LoVo (cell line): Measurements from ENCODE around the gene ILKAP.

ENCODE experiments used
- DNase-seq: peaks from one replicate; pipeline ENCODE4 v3.0.0-alpha.2; 2016; ENCODE audit warnings: low spot score

ILKAP gene

DNA sequence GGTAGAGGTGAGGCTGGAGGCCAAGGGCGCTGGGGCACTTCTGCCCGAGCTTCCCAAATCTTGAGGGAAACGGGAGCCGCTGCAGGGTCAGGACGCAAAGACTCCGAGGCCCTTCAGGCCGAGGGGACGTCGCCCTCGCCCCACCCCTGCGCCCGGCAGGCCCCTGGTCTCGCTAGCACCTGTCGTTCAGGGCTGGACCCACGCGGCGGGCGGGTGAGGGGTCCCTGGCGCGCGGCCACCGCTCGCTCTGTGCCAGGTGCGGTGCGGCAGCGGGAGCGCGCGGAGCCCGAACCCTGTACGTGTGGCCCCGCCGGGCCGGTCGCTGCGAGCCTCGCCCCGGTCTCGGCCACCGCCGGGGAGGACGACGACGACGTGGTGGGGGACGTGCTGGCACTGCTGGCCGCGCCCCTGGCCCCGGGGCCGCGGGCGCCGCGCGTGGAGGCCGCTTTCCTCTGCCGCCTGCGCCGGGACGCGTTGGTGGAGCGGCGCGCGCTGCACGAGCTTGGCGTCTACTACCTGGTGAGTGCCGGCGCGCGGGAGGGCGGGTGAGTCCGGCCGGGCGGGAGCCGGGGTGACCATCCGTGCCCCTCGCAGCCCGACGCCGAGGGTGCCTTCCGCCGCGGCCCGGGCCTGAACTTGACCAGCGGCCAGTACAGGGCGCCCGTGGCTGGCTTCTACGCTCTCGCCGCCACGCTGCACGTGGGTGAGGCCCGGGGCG is 39.9 kb downstream of the ILKAP start:
- no peak for DNase-seq

DNA sequence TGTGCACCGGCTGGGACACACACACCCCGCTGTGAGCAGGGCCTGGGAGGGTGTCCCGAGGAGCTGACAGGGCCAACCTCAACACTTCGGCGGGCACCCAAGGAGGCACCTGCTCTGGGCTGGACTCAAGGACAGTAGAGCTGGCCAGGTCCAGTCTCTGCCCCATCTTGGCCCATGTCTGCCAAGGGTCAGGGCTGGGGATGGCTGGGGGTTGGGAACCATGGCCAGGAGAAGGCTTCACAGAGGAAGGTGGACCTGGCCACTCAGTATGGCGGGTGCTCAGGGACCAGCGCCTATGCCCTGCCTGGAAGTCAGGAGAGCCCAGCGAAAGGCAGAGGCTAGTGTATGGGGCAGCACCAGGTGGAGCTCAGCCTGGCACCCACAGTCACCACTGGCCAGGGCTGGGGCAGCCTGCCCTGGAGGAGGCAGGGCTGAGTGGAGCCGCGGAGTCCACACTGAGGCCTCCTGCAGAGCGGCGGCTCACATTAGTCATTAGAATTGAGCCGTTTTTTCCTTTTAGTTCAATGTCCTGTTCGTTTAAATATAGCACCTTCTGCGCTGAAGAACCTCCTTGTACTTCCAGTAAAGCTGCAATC is 40.6 kb downstream of the ILKAP start:
- DNase-seq, result no peak

DNA sequence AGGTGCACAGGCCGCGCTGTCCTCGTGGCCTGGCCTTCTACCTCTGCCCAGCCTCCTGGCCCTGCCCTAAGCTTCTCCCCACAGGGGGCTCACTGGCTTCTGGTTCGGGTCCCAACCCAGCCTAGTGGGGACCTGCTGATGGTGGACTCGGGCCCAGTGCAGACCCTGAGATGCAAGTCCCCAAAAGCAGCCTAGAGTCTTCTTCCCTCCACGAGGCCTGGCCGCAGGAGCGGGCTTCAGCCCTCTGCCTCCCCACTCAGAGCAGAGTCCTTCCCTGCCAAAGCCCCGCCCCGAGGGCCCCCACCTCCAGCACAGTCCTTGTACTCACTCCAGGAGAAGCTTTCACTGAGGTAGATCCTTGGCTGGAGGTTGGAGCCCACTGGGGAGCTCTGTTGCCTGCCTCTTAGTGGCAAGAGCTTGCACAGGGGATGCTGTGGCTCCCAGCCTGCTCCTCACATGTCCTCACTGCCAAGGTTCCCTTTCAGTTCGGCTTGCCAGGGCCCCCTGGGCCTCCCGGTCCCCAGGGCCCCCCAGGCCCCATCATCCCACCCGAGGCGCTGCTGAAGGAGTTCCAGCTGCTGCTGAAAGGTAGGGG is 41.1 kb downstream of the ILKAP start:
- DNase-seq, result no peak

- DNase-seq, result no peak
Observed at GRCh38 chr2:238161291-238162051, 42.0 kb downstream of the ILKAP start.

DNA sequence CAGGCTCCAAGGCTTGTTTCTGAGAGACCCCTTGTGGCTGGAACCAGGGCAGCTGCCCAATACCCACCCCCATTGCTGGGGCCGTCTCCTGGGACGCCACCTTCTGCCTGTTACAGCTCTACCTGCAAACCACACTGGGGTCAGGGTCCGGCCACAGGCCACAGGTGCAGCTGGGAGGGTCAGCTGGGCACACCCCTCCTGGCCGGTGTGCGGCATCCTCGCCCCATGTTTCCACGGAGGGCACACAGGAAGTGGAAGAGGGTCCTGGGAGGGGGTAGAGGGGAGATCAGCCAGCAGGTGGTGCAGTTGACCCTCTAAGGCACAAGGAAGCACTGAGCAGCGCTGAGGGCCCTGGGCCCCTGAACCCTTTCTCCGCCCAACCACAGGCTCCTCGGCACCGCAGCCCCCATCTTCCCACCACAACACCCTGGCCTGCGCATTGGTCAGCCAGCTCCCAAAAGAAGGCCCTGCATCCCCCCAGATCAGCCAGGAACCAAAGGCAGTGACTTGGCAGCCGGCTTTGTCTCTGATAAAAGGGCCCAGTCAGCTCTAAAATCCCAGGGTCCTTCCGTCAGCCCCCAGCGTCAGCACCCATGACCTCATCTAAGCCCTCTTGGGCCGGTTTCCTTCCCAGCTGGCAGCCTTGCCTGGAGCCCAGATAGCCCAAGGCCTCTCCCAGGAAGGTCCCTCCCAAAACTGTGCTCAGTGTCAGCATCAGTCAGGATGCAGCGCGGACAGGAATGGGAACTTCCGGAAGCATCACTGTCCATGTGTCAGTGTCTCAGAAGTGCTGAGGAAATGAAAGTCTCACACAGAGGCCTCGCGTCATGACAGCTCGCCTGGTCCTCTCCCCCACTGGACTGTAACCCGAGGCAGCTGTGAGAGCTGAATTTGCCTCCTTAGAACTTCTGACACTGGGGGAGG is 43.0 kb downstream of the ILKAP start:
- no peak for DNase-seq

- no peak for DNase-seq
Observed at GRCh38 chr2:238159661-238160205, 43.8 kb downstream of the ILKAP start.

DNA sequence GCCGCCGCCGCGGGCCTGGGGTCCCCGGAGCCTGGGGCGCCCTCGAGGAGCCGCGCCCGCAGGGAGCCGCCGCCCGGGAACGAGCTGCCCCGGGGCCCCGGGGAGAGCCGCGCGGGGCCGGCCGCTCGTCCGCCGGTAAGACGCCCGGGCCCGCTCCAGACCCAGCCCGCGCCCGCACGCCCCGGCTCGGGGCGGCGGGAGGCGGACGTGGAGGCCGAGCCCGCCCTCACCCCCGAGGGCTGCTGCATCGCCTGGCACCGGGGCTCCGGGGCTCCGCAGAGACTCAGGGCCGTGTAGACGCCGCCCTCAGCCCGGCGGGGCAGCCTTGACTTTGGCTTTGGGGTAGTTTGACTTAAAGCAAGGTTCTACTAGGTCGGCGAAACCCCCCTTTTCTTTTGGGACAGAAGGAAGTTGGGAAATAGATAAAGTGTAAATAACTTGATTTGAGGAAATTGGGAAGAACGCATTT is 44.4 kb downstream of the ILKAP start:
- no peak for DNase-seq

DNA sequence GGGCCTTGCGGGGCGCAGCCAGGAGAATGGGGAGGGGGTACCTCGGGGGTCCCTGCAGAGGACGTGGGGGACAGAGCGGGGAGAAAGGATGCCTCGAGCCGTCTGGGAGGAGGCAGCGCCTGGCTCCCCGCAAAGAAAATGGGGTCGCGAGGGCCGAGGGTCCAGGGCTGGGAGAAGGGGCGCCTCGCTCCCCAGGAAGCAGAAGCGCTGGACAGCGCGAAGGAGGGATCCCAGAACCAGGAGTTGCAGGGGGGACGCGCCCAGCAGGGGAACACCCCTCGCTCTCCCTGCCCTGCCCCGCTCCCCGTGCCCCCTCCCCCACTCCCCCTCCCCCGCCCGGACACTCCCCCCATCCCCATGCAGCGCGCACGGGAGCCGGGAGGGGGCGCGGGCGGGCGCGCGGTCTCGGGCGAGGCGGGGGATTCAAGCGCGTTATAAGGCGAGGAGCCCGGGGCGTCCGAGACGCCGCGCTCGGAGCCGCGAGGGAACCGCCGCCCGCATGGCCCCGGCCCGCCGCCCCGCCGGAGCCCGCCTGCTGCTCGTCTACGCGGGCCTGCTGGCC is 44.9 kb downstream of the ILKAP start, which contains the start of gene ERFE:
Gene ERFE, plus strand, starts transcription at position 462 of the 562 bp plus-strand sequence. Its CDS starts 38 bp downstream, at position 500.
- peak; percentile 43 for DNase-seq

DNA sequence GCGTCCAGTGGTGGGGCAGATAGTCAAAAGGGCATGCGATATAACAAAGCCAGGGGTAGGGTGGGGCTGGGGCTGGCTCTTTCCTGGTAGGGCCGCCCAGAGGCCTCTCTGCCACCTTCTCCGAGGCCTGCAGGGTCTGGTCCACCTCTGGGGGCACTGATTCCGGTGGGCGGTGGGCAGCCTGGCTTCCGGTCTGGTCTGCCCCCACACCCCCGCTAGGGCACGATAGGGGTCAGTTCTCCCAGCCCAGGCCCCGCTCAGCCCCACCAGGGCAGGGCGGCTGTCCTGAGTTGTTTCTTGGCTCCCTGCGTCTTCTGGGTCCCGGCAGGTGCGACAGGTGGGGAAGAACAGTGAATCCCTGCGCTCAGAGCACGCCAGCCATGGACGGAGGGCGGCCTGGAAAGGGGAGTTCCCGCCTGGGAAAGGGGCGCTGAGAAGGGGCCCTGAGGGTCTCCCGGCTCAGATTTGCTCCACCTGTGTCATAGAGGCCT is 45.4 kb downstream of the ILKAP start:
- no peak for DNase-seq

GRCh38 chr2:238157506-238158017 is 45.9 kb downstream of the ILKAP start:
- DNase-seq, result no peak

GRCh38 chr2:238155761-238156694 is 47.5 kb downstream of the ILKAP start:
- no peak for DNase-seq

- DNase-seq, result no peak
Observed at GRCh38 chr2:238155051-238155760, 48.3 kb downstream of the ILKAP start.

- DNase-seq, result no peak
Observed at GRCh38 chr2:238154570-238154969, 48.9 kb downstream of the ILKAP start.

DNA sequence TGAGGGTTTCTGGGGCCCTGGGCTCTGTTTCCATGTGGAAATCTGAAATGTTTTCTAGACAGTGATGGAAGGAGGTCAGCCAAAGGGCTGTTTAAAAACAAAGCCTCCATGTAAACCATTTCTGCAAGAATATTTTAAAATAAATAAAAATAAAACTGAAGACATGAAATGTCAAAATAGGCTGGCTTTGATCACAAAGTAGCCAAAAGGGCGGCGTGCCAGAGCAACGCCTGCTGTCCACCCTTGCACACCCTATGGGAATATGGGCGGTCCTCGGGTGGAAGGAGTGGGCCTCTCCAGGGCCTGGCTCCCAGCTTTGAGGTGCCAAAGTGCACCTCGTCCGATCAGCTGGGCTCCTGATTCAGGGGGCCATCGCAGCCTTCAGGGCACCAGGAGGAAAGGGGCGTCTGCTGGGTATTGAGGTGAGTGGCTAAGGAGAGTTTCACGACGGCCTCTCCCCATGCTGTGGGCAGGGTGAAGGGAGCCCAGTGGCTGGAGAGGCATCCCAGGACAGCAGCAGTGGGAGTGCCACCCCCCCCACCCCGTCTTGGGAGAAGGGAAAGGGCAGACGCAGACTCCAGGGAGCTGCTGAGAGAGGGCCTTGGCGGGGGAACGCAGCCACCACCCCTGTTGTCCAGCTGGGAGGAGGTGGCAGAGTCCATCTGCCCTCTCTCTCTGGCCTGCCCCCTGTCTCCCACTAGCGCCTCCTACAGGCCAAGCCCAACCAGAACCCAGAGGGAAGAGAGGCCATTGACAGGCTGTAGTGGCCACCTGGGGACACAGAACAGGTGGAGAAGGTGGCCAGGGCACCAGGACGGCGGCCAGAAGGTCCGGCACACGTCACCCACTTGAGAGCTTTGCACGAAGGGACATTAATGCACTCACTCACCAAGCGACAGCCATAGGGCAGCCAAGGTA is 50.5 kb downstream of the ILKAP start:
- DNase-seq, result no peak

- DNase-seq, result no peak
Observed at GRCh38 chr2:238151628-238152235, 51.8 kb downstream of the ILKAP start.

GRCh38 chr2:238151205-238151604 is 52.3 kb downstream of the ILKAP start:
- DNase-seq, result no peak

GRCh38 chr2:238150686-238151085 is 52.8 kb downstream of the ILKAP start:
- no peak for DNase-seq
